Colonic mucosa (tissue), 4 donors: ENCODE data around the gene NOS1AP. TPM values are rescaled to one million over a fixed set of nuclear protein-coding genes. Genes with fewer than 3 reads are reported as not detected.

ENCODE experiments used
- DNase-seq: peaks from one replicate; pipeline ENCODE4 v3.0.0-alpha.2; 2020
- H3K27ac ChIP-seq: fragments of 200-600 bp; one replicate; pipeline ENCODE4 v1.8.0; 2021
- H3K27me3 ChIP-seq: fragments of 200-600 bp; one replicate; pipeline ENCODE4 v1.8.0; 2021
- H3K36me3 ChIP-seq: fragments of 200-600 bp; one replicate; pipeline ENCODE4 v1.8.0; 2021
- H3K4me1 ChIP-seq: fragments of 200-600 bp; one replicate; pipeline ENCODE4 v1.8.0; 2021; ENCODE audit warnings: mild to moderate bottlenecking
- H3K4me3 ChIP-seq: fragments of 200-600 bp; one replicate; pipeline ENCODE4 v1.8.0; 2021
- H3K9ac ChIP-seq, 2 donors: one replicate each; pipeline ENCODE4 v1.7.0; 2013; ENCODE audit warnings: control low read depth in 2 of 2, low read depth in 2 of 2, low read length in 2 of 2
- H3K9me3 ChIP-seq: fragments of 200-600 bp; one replicate; pipeline ENCODE4 v1.8.0; 2021
- intact Hi-C: fragments of 100-400 bp; cut with DNase I; formaldehyde crosslinking; loops from one replicate; pipeline ENCODE4 v1.14.1; 2022
- total RNA-seq, 2 donors: library from RNA; stranded (reverse); fragmentation: NEBNext Ultra II Directional in 1 of 2; extraction: Animal tissue kit (Norgen Biotek cat#: 25700) in 1 of 2; gene quantifications; one replicate each; pipeline ENCODE4 v1.2.1, GENCODE V29; 2021
- TF ChIP-seq, protein P1 (sequence below): fragments of 200-600 bp; IDR thresholded peaks from one replicate; pipeline ENCODE4 v1.8.0; 2022; ENCODE audit warnings: antibody characterized with exemption, mild to moderate bottlenecking
- donor health status: healthy.
- donor health status: DM: no; HTN: no; CAD: no.
- donor health status: DM: no; HTN: no; CAD: no.

NOS1AP gene
- total RNA-seq, 2 donors from 2014 or later, result 9.0 to 14.4 TPM

DNA sequence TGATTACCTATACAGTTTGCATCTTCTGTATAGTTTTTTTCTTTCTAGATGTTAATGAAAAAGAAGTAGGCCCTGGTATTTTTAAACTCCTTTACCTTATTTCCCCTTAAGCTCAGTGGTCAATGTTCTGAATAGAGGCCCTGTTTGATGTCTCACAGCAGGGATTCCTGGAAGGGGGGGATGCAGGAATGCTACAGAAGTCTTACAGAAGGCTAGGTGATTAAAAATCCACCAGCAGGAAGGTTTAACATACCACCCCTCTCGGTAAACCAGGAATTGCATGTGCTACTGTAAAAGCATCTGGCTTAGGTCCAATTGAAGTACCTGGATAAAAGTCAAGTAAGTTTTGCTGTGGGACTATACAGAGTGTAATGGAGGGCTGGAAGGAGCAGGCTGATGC is 78.3 kb downstream of the NOS1AP start:
- no peak overlapping the region for H3K27ac ChIP-seq

DNA sequence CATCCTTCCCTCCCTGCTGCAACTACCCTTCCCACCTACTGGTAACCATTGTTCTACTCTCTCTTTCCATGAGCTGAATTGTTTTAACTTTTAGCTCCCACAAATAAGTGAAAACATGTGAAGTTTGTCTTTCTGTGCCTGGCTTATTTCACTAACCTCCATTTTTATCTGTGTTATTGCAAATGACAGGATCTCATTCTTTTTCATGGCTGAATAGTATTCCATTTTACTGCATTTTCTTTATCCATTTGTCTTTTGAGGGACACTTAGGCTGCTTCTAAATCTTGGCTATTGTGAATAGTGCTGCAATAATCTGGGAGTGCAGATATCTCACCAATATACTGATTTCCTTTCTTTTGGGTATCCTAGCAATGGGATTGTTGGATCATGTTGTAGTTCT is 80.6 kb downstream of the NOS1AP start:
- Histone ChIP-seq H3K27ac (no peak overlapping the region), H3K4me1 (no peaks in the 10 kb centered on the region), H3K9me3 (no peaks in the 10 kb centered on the region), H3K36me3 (no peaks in the 10 kb centered on the region), H3K27me3 (no peaks in the 10 kb centered on the region), H3K4me3 (no peak overlapping the region), H3K9ac (no peak overlapping the region)
- no peak for DNase-seq
- intact Hi-C loops, result no loop called here
- TF ChIP-seq, protein P1, sequence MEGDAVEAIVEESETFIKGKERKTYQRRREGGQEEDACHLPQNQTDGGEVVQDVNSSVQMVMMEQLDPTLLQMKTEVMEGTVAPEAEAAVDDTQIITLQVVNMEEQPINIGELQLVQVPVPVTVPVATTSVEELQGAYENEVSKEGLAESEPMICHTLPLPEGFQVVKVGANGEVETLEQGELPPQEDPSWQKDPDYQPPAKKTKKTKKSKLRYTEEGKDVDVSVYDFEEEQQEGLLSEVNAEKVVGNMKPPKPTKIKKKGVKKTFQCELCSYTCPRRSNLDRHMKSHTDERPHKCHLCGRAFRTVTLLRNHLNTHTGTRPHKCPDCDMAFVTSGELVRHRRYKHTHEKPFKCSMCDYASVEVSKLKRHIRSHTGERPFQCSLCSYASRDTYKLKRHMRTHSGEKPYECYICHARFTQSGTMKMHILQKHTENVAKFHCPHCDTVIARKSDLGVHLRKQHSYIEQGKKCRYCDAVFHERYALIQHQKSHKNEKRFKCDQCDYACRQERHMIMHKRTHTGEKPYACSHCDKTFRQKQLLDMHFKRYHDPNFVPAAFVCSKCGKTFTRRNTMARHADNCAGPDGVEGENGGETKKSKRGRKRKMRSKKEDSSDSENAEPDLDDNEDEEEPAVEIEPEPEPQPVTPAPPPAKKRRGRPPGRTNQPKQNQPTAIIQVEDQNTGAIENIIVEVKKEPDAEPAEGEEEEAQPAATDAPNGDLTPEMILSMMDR, result no peak

More for the DNA sequence above, 78.3 kb downstream of the NOS1AP start:
- Histone ChIP-seq H3K9ac (no peak overlapping the region), H3K4me1 (no peaks in the 10 kb centered on the region), H3K36me3 (no peaks in the 10 kb centered on the region), H3K9me3 (no peaks in the 10 kb centered on the region), H3K4me3 (no peak overlapping the region), H3K27me3 (no peaks in the 10 kb centered on the region)
- no peak for DNase-seq
- intact Hi-C loops, result no loop called here
- TF ChIP-seq, protein P1, result no peak

DNA sequence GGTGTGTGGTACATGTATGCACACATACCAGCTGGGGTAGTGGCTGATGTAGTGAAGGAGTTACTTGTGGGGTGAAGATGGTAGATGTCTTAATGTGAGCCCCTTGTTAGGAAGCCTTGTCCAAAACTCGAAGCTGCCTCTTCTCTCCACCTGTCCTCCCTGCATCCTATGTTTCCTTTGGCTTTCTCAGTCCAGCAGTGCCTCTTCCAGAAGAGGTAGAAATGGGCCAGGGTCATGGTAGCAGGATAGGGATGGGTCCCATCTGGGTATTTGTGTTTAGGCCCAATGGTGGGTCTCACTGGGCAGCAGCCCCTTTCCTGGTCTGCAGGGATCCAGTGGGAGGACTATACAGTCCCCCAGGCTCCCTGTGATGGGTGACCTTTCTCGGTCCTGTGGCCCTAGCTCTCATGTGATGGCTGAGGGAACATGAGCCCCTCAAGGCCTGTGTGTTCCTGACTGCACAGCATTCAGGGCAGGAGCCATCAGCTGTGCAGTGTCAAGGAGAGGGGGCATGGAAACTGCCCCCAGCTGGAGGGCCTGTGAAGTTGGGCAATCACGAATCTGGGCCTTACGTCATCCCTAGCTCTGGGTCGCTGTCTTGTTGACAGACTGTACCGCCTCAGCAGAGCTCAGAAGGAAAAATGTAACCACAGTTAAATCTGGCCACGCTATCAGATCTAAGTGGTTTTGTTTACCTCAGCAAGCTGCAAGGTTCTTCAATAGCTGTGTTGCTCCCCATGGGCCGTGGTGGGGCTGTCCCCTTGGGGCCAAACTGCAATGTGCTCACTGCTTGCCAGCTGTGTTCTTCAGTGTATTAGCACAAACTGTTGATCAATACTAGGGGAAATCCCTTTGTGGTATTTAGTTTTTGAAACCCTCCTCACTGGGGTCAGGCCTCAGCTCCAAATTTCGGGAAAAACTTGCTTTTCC is 82.7 kb downstream of the NOS1AP start:
- no peaks in the 10 kb centered on the region for H3K27me3 ChIP-seq
- no peak overlapping the region for H3K27ac ChIP-seq
- no peak overlapping the region for H3K9ac ChIP-seq
- no peaks in the 10 kb centered on the region for H3K36me3 ChIP-seq
- no peak overlapping the region for H3K4me3 ChIP-seq
- no peak for DNase-seq
- TF ChIP-seq, protein P1, result no peak
- H3K9me3 ChIP-seq, result no peaks in the 10 kb centered on the region
- intact Hi-C loops, result no loop called here
- H3K4me1 ChIP-seq, result no peaks in the 10 kb centered on the region

DNA sequence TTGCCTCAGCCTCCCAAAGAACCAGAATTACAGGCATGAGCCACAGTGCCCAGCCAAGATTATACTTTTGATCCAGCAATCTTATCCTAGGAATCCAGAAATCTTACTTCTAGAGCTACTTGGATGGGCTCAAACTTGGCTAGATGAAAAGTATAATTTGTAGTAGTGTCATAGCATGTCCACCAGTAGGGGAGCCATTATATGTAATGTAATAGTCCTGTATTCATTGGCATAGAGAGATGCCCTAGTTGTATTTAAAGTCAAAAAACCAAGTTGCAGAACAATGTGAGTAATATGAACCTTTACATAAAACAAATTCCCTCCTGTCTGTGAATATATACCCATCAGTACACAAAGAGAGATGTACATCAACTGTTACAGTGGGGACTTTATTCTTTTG is 83.9 kb downstream of the NOS1AP start:
- H3K27me3 ChIP-seq, result no peaks in the 10 kb centered on the region
- H3K9ac ChIP-seq, result no peak overlapping the region
- DNase-seq, result no peak
- H3K36me3 ChIP-seq, result no peaks in the 10 kb centered on the region
- H3K9me3 ChIP-seq, result no peaks in the 10 kb centered on the region
- H3K4me1 ChIP-seq, result no peaks in the 10 kb centered on the region
- TF ChIP-seq, protein P1, result no peak
- no peak overlapping the region for H3K27ac ChIP-seq
- no peak overlapping the region for H3K4me3 ChIP-seq
- intact Hi-C loops, result no loop called here

DNA sequence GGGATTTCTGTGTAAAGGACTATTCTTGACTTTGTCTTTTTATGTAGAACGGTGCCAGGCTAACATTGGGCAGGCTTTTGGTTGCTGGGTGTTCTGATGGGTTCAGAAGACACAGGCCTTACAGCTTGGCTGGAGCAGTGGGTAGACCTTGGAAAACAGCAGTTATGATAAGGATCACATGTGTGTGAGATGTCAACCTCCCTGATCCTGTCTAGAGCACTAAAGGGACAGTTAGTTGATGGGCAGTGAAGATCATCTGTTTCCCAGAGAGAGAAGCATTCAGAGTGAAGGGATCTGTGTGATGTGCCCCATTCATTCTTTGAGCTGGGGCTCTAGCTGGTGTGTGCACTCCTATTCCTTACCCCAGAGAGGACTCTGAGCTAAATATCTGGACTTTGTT is 88.0 kb downstream of the NOS1AP start:
- Histone ChIP-seq H3K9ac (no peak overlapping the region), H3K4me1 (no peaks in the 10 kb centered on the region), H3K9me3 (no peaks in the 10 kb centered on the region), H3K27me3 (no peaks in the 10 kb centered on the region), H3K27ac (no peak overlapping the region), H3K4me3 (no peak overlapping the region), H3K36me3 (no peaks in the 10 kb centered on the region)
- no peak for DNase-seq
- TF ChIP-seq, protein P1, result no peak
- intact Hi-C loops, result no loop called here
